Activated gamma-delta T cell treated with Interleukin-2 at 50 U/mL for 16 hours (primary cell): ENCODE measurements around the gene USH1C.

ENCODE experiments used
- DNase-seq: peaks from one replicate; pipeline ENCODE4 v3.0.0-alpha.2; 2020

USH1C gene

DNA sequence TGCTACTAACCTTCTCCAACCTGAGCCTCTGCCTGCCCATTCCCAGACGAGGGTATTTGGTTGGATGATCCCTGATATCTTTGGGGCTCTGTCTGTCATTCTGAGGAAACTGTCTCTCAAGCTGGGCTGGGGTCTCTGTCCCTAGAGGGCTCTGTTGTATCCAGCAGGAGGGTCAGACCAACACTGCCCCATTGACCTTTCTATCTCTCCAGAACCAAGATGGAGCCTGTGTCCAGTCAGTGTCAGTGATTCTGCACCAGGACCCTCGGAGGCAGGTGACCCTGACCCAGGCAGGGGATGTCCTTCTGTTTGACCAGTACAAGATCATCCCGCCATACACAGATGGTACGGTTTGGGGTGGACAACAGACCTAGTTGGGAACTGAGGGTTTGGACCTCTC is 24.7 kb upstream of the USH1C start:
- DNase-seq, result no peak

DNA sequence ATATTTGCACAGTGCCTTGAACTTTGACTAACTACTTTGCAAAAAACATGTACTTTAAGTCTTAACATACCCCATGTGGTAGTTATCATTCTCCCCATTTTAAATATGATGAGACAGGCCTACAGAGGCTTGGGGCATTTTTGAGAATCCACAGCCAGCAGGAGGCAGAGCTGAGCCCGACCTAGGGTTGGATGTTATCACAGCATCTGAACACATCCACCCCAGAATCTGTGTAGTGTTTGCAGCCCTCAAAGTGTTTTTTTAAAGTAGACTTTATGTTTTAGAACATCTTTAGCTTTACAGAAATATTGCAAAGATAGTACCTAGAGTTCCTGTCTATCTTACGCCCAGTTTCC is 20.4 kb upstream of the USH1C start:
- DNase-seq, result no peak

DNA sequence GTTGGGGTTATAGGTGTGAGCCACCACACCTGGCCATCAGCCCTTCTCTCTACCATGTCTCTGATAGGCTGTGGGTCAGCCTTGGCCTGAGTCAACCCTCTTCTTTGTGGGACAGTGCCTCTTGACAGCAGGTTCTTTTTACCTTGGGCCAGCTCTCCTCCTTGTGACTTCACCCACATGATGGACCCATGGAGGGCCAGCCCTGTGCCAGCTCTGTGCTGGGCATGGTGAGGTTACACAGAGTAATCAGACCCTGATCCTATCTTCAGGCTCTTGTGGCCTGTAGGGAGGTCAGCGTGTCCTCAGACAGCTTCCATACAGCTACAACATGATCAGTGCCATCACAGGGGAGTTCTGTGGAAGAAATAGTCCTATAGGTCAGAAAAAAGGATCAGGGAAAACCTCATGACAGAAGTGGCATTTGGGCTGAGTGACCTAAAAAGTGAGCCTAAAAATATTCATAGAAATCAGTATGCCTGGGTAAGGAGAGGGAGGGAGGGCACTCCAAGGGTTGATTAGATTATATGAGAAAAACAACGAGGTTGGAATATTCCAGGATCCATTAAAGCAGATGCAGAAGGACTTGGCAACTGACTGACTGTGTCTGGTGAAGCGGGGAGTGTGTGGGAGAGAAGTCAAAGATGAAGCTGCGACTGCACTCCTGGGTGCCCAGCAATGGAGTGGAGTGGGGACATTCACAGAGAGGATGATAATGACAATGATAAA is 19.9 kb upstream of the USH1C start:
- DNase-seq, result no peak

DNA sequence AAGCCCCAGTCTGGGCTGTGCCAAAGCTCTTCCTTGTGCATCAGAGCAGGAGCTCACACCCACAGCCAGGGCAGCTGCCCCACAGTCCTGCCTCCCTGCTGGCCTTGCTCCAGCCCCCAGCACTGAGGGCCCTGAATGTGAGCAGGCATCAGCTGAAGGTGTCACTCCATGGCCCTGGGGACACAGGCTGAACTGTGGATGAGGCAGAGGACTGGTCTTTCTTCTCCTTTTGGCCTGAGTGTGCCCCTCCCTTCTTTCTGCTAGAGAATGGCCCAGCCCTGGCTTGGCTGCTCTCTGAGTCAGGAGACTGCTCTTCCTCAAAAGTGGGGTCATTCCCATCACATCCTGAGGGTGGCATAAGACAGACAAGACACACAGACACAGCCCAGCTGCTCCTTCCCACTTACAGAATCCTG is 19.0 kb upstream of the USH1C start:
- no peak for DNase-seq

DNA sequence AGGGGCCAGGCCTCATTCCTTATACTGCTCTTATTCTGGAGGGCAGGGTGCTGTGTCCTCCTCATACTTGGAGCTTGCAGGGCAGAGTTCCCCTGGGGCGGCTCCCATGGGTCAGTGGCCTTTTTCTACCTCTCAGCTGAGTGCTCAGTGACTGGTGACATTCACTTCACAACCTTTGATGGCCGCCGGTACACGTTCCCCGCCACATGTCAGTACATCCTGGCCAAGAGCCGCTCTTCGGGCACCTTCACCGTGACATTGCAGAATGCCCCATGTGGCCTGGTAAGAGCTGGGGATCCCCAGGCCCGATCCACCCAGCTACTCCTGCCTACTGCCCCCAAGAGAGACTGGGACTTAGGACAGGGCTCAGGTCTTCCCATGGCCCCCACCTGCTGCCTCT is 17.3 kb upstream of the USH1C start:
- no peak for DNase-seq

DNA sequence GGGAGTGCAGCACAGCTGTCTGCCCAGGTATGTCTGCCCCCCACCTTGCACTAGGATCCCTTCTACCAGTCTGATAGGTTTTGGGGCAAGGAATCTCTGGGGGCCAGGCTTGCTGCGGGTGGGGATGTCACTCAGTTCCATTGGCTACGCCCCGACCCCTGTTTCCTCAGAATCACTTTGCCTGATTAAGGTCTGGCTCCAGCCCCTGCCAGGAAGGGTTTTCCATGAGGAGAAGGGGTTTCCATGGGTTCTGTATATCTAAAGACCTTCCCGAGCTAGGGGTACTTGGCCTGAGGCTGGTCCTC is 16.8 kb upstream of the USH1C start:
- no peak for DNase-seq

DNA sequence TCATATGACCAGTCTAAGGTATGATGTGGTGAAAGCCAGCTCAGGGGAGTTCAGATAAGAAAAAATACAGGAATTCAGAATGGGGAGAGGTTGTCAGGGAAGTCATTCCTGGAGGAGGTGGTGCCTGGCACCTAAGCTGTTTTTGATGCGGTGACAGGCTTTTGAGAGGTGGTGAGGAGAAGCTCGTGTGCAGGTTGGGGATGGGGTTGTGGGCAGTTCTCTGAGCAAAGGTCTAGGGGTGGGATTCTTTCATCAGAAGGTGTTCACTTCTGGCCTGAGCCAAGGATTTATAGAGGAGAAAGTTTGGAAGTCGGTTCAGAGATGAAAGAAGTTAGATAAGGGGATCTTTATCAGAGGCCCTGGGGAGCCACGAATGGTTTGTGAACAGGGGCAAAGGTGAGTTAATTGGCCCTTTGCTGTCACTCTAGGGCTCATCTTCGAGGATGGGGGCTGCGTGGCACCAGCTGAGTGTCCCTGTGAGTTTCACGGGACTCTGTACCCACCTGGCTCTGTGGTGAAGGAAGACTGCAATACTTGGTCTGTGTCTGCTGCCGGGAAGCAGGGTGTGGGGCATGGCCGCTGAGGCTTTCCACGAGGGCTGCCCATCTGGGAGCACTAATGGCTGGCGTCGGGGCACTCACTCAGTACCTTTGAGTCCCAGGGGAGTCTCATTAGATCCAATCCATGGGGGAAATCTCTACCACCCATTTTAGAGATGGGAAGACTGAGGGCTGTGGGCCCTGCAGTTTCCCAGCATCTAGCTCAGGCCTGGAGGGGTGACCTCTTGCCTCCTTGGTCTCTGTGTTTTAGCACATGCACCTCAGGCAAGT is 16.3 kb upstream of the USH1C start:
- DNase-seq, result no peak

DNA sequence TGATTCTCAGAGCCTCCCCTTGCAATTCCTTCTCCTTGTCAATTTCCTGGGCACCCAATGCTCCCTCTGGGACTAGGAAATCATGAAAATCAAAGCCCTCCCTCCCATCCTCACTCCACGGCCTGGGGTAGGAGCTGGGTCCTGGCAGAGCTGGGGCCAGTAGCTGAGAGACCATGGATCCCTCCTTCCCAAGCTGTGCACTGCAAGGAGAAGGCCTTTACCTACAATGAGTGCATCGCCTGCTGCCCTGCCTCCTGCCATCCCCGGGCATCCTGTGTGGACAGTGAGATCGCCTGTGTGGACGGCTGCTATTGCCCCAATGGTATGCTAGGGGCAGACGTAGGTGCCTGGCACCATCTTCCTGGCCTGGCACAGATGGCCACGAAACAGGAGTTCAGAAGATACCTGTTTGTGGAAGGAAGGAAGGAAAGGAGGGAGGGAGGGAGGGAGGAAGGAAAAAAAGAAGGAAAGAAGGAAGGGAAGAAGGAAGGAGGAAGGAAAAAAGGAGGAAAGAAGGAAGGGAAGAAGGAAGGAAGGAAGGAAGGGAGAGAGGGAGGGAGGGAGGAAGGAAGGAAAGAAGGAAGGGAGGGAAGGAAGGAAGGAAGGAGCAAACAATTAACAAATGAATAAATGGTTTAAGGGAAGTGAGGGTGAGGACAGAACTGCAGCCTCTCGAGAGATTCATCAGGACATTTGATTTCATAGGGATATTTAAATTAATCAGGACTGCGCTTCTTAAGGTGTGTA is 15.3 kb upstream of the USH1C start:
- DNase-seq, result no peak

DNA sequence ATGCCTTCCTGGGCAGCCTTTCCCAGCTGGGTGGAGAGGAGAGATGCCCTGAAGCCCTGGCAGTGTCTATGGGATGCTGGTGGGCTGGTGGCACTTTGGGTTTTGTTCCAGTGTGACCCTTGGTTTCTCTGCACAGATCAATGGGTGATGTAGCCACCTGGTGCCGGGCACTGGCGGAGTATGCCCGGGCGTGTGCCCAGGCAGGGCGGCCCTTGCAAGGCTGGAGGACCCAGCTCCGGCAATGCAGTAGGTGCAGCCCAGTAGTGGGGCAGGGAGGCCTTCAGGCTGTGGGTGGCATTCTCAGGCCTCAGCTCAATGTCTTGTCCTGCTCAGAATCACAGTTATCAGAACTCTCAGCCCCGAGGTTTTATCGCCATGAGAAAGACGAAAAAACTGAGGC is 14.7 kb upstream of the USH1C start:
- no peak for DNase-seq

DNA sequence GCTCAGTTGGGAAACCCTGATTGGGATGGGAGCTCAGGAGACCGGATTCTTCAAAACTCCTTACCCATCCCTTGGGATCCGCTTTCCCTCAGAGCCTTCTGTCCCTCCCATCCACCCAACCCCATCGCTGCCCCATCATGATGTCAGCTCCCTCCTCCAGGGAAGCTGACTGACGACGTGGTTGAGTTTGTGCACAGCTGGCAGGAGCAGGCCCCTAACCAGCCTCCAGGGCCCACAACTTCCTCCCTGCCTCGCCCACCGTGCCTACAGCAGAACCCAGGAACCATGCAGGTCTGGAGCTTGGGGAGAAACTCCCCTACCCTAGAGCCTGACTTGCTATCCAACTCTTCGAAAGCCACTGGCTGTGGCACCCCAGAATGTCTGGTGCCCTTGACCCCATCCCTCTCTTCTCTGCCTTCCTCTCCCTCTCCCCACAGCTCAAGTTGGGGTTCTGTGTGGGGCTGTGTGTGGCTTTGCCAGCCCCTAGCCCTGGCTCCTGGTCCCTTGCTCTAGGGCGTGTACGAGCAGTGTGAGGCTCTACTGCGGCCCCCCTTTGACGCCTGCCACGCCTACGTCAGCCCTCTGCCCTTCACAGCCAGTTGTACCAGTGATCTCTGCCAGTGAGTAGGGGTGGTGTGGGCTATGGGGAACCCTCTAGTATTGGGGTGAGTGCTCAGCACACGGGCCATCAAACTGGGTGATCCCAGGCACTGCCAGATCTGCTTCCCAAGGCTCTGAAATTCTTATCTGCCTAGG is 14.0 kb upstream of the USH1C start:
- no peak for DNase-seq

DNA sequence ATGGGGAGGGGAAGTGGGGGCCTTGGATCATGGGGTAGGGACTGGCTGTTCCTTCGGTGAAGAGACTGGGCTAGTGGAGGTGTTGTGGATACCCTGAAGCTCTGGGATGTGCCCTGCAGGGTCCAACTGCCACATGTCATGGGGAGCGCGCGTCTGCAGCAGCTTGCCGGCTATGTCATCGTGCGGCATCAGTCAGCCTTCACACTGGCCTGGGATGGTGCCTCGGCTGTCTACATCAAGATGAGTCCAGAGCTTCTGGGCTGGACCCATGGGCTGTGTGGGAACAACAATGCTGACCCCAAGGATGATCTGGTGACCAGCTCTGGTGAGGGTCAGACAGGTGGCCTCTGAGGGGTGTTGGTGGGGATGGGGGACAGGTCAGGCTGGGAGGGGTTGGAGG is 12.8 kb upstream of the USH1C start:
- no peak for DNase-seq

DNA sequence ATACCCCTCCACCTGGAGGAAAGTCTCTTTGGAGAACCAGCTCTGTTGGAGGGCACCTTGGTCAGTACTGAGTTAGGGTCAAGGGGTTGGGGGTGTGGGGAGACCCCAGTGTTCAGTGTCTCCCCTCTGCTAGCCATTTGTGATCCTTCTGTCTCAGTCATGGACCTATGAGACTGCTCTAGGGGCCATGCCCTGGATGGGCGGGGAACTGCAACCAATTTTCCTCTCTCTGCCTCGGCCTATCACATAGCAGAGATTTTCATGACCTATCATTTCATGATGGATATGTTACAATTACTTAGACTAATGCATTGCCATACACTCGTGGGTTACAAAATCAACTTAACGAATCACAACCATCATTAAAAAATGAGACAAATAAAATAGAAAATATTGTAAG is 10.3 kb upstream of the USH1C start:
- DNase-seq, result no peak

DNA sequence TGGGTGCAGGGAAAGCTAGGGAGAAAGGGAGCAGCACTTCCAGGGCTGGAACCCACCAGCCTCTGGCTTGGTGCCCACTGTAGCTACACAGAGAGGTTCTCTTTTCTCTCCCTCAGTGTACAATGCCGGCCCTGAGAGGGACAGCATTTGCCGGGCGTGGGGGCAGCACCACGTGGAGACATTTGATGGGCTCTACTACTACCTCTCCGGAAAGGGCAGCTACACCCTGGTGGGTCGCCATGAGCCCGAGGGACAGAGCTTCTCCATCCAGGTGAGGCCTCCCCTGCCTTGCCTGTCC is 9.0 kb upstream of the USH1C start:
- no peak for DNase-seq

DNA sequence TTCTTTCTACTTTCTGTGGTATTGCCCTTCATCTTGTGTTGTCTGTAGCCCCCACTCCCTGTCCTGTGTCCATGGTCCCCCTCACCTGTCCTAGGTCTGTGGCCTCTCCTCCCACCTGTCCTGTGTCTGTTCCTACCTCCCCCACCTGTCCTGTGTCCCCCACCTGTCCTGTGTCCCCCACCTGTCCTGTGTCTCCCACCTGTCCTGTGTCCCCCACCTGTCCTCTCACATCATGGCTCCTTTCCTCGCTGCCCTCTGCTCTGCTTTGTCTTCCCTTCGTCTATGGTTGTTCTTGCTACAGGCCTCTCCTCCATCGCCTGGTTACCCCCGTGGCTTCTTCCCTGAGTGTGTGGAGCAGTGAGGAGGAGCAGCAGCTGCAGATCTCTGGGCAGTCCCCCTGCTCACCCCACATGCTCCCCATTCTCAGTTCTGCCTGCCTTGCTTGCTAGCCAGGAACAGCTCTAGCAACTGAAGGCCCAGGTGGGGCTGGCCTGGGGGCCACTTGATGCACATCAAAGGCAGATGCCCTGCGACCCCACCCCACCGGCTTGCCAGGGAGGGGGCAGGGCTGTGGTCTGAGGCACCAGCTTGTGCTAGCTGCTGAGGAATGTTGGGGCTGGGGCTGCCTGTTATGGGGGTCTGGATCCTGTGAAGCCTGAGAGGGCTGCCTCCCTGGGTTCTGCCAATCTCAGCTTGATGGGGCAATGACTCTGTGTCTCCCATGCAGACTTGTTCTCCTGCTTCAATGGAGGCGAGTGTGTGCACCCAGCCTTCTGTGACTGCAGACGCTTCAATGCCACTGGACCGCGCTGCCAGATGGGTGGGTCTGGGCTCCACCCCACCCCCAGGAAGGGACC is 8.4 kb upstream of the USH1C start:
- DNase-seq, result no peak

DNA sequence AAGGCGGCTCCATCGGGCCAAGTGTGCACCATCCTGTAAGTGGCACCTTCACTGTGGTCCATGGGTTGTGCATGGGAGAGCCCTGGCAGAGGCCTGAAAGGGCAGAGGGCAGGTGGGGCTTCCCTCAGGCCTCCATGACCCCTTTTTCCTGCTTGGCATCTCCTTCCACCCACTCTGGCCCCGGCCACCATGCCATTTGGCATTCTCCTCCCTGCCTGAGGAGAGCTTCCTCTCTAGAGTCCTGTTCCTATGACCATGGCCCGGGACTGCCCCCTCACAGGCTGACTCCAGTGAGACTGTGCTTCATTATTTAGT is 7.8 kb upstream of the USH1C start:
- DNase-seq, result no peak

DNA sequence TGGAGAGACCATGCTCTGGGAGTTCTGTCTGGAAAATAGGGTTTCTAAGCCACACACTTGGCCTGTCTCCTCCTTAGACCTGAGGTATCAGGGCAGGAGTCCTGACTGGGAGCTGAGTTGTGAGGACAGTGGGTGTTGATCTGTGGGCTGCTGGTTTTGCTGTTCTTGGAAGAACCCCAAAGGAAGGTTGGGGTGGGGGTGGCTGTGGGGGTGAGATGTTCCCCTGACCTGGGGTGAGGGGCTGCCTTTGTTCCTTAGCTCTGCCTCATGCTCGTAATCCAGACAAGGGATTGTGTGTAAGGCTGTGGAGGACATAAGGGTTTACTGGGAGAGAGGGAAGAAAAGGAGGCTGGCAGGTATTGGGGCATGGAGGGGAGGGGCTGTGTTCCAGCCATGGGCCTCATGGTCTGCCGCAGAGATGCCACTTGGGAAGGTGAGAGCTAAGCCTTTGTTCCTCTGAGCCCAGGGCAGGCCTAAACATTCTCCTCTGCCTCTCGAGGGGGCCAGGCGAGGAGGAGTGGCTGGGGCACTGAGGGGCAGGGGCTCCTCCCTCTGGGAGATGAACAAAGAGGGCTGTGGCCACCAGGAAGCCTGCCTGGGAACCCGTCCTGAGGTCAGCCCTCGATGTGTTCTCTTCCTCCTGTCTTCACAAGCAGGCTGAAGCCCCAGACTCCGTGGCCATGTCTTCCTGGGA is 7.3 kb upstream of the USH1C start:
- DNase-seq, result no peak

DNA sequence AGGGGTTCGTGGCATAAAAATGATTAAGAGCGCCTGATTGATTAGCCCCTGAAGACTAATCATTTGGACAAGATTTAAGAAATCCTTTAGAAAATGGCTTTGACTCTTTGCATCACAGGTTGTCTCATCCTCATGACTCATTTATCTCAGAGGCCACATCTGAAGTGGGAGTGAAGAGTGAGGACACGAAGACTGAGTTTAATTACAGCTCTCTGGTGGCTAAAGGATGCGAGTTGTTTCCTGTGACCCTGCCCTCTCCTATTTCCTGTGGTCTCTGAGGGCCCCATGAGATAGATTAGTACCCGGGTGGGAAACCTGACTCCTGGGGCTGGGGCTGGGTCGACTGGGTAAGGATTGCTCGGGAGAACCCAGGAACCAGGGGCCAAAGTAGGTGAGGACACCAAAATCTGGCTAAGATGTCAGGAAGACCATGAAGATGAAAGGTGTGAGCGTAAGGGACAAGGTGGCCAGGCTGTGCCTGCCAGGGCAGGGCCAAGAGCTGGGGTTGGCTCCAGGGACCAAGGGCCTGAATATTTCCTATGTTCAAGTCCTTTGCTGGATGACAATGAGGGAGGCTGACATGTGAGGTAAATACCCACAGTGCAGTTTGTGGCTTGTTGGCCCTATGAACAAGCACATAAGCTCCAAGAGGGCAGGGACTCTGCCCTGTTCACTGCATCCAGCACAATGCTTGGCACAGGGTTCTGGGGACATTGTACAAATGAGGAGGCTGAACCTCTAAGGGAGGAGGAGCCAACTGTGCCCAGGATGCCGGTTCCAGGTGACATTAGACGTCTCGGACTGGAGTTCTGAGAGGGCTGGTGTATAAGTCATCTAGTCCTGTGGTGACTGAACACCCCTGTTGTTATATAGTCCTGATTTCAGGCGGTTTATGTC is 6.5 kb upstream of the USH1C start:
- no peak for DNase-seq

DNA sequence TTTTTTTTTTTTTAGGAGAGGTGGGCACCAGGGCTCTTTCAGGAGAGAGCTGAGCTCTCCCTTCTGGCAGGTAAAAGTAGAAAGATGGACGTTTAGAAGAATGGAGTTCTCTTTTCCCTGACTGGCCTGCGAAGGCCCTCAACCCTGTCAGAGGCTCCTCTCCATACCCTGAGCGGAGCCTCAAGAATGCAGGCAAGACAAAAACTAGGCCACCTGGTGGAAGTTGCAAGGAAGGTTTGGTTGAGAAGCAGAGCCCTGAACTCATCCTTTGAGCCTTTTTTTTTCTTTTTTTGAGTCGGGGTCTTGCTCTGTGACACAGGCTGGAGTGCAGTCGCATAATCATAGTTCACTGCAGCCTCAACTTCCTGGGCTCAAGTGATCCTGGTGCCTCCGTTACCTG is 4.2 kb upstream of the USH1C start:
- DNase-seq, result no peak

DNA sequence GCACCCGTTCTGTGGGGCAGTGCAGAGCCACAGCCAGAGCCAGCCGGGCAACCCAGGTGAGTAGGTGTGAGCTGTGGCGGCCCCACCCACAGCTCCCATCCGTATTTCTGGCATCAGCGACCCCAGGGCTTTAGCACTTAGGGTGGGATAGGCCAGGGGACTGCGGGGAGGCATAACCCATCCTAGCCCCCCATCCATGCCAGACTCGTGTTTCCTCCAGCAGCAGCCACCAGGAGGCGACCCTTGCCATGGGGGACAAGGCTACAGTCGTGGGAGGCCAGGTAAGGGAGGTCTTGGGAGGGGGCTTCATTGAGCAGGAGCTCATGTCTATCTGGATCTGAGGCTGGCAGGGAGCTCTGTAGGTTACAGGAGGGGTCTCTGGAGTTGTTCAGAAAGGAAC is 3.7 kb upstream of the USH1C start:
- DNase-seq, result no peak

DNA sequence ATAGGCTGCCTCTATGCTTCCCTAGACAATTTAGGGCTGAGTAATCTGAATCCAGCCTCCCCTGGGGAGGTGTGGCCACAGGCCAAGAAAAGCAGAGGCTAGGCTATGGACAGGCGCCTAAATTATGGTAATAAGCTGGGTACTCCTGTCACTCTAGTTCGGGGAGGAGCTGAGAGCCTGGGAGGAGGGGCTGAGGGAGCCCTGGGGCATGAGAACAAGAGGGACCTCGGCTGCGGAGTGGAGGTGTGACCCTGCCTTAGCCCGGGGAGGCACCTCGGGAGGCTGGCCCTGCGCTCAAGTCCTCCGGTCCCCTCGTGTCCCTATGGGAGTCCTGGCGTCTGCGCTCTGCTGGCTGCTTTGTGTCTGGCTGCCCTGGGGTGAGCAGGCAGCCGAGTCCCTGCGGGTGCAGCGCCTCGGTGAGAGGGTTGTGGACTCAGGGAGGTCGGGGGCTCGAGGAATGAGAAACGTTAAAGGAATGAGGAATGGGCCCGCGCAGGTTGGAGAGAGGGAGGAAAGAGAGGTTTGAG is 2.9 kb upstream of the USH1C start, which contains the start of gene OTOG:
Gene OTOG (plus strand): TSS at position 209 of the 527 bp plus-strand sequence. CDS start 114 bp downstream, at position 323.
- no peak for DNase-seq

DNA sequence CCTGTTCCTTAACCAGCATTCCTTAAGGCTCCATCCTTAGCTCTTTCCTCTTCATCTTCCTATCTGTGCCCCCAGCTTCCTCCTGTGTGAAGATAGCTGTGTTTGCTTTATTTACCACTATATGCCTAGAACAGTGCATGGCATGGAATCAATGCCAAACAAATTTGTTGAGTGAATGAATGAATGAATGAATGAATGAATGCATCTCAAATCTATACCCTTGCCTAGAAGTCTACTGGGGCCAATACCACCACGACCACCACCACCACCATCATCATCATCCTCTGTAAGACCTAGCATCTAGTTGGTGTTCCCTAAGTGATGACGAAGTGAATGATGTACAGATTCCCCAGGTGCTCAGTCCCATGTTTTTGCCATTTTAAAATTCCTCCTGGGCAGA is 2.0 kb upstream of the USH1C start:
- DNase-seq, result no peak
